ENCODE data around the gene MAP1LC3B. TPM values are rescaled to one million over a fixed set of nuclear protein-coding genes. Genes with fewer than 3 reads are reported as not detected.

MAP1LC3B gene
- total RNA-seq, 2 experiments from 2014 or later = 45.4 to 50.8 TPM

DNA sequence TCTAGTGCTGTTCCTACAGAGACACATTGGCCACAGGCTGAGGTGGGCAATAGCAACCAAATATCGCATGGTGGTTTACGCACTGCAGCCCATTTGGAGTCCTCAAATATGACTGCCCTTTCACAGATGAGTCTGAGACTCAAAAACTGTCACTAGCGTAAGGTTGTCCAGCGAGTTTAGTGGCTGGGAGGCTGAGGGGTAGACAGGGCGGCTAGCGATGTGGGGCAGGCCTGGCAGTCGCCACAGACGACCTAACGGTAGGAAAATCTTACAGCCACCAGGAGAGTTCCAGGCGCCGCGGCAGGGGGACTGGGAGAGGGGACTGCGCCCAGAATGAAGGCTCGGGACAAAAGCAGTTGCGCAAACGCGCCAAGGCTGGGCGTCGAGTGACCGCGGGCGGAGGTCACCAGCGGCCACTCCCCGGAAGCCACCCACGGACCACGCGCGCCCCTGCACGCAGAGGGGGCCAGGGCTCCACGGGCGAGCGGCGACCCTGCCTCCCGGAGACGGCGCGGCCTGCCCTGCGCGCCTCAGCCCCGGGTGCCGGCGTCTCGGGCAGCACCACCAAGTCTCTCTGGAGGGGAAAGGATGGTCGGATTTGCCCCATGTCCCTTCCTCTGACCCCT lies 699 bp upstream of the MAP1LC3B start:
- DNase-seq = no peak
- peak overlapping the region; percentile 95 for H3K27ac Mint-ChIP-seq
- CTCF ChIA-PET = no interaction called here
- no peaks in the 10 kb centered on the region for H3K9me3 Mint-ChIP-seq (ENCODE audit: low read depth)
- ATAC-seq = no peak
- H3K4me1 Mint-ChIP-seq = peaks cover 55% of the 10 kb centered on the region
- H3K36me3 Mint-ChIP-seq = peaks cover 3% of the 10 kb centered on the region
- peak overlapping the region; percentile 81 for H3K4me3 Mint-ChIP-seq
- no peaks in the 10 kb centered on the region for H3K27me3 Mint-ChIP-seq

DNA sequence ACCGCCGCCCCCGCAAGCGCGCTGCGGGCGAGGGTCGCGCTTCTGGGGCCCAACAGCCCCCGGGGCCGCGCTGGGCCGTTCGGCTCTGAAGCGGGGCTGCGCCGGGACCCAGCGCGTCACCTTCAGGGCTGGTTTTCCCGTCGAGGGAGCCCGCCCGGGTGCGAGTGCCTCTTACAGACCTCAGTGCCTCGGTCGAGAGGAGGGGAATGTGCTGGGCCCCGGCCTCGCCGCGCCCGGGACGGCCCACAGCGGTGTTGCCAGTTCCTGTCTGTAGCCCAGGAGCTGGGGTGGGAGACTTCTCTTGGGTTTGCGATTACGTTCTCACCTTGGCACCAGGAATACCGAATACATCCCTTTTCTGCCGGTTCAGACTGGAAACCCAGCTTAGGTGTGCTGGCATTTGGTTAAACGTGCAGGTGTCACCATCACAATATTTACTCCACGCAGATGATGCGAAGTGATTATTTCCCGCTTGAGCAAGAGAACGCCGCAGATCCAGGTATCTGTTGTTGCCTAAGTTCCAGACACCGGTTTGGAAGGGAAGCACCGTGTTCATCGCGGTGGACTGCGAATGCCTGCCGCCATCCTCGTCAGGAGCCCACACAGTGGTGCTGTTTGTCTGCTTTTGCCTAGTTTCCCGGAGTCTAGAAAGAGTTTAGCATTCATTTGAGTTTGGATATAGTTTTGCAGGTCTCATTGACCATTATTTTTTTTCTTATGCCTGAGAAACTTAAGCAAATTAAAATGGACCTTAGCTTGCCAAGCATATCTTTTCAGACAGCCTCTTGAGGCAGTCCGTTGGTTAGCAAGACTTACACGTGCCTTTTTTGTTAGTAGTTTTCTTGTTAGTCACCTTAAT lies 914 bp downstream of the MAP1LC3B start:
- CTCF ChIA-PET = interaction anchor here (0.7 to 2.4 kb wide), 9 partner anchors 9 to 376 kb away, joined by 3 to 14 read pairs (median 5); partner anchors contain the start of genes FBXO31 and KLHDC4
- H3K4me1 Mint-ChIP-seq = peaks cover 45% of the 10 kb centered on the region
- DNase-seq (peak; percentile 71), ATAC-seq (no peak)
- H3K27ac Mint-ChIP-seq = peak overlapping the region; percentile 92
- H3K36me3 Mint-ChIP-seq = peaks cover 5% of the 10 kb centered on the region
- H3K4me3 Mint-ChIP-seq = peak overlapping the region; percentile 84
- no peaks in the 10 kb centered on the region for H3K27me3 Mint-ChIP-seq
- no peaks in the 10 kb centered on the region for H3K9me3 Mint-ChIP-seq (ENCODE audit: low read depth)

GRCh38 chr16:87393680-87394055 lies 1.5 kb downstream of the MAP1LC3B start:
- Mint-ChIP-seq H3K36me3 (peaks cover 8% of the 10 kb centered on the region), H3K27me3 (no peaks in the 10 kb centered on the region), H3K4me3 (peak overlapping the region; percentile 84), H3K9me3 (ENCODE audit: low read depth) (no peaks in the 10 kb centered on the region), H3K27ac (peak overlapping the region; percentile 92), H3K4me1 (peaks cover 39% of the 10 kb centered on the region)
- CTCF ChIA-PET = interaction anchor here (0.7 to 2.4 kb wide), 12 partner anchors 9 to 375 kb away, joined by 3 to 14 read pairs (median 5); partner anchors contain the start of genes C16orf95, FBXO31 and KLHDC4
- DNase-seq = no peak
- ATAC-seq = no peak

- Mint-ChIP-seq H3K36me3 (peaks cover 13% of the 10 kb centered on the region), H3K4me3 (no peak overlapping the region)
Observed at GRCh38 chr16:87395181-87395842, 3.2 kb downstream of the MAP1LC3B start.

DNA sequence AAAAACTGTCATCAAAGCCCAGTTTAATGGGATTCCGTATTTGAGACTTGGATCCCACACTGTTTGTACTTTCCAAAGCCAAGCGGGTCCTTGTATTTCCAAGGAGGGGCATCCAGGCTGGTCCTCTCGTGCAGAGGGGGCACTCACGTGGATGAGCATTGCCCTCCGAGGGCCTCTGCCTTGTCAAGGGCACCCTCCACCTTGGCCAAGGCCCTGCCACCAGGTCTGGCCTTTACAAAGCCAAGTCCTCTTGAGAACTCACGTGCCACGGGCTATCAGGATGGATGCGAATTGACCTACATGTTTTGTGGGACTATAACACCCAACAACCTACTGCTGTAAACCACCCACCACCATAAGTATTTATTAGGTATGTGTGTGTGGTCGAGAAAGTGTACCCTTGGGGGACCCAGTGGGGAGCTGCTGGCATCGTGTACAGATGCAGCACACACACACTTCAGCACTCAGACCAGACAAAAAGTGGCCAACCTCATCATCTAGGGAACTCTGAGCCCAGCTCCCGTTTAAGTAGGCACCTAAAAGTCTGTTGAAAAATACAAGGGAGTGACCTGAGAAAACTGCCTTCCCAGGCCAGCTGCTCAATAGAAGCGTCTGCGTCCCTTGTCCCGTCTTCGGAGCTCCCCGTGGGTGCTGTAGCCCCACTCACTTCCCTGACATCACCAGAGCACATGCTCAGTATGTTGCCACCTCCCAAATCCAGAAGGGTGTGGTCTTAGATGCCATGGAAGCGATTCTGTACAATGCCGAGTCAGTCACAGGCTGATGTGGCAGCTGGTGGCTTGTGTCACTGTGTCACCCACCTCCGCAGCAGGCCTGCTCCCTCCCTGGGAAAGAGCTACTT lies 12.9 kb downstream of the MAP1LC3B start:
- CTCF ChIA-PET = interaction anchor here (1.9 kb wide), 1 partner anchor 11 kb away, joined by 5 read pairs; no protein-coding TSS in a partner anchor
- H3K9me3 Mint-ChIP-seq (ENCODE audit: low read depth) = no peaks in the 10 kb centered on the region
- no peak overlapping the region for H3K4me3 Mint-ChIP-seq
- ATAC-seq (no peak), DNase-seq (no peak)
- H3K4me1 Mint-ChIP-seq = peaks cover 3% of the 10 kb centered on the region
- no peaks in the 10 kb centered on the region for H3K27me3 Mint-ChIP-seq
- H3K36me3 Mint-ChIP-seq = peaks cover 13% of the 10 kb centered on the region
- H3K27ac Mint-ChIP-seq = no peak overlapping the region

More at GRCh38 chr16:87395181-87395842, 3.2 kb downstream of the MAP1LC3B start:
- Mint-ChIP-seq H3K4me1 (peaks cover 31% of the 10 kb centered on the region), H3K27ac (peak overlapping the region; percentile 15), H3K27me3 (no peaks in the 10 kb centered on the region), H3K9me3 (ENCODE audit: low read depth) (no peaks in the 10 kb centered on the region)
- no peak for DNase-seq
- CTCF ChIA-PET = interaction anchor here (1.1 to 2.4 kb wide), 5 partner anchors 12 to 370 kb away, joined by 3 to 14 read pairs (median 3); partner anchors contain the start of gene KLHDC4
- ATAC-seq = no peak

- H3K27ac Mint-ChIP-seq = no peak overlapping the region
- DNase-seq = no peak
- no peaks in the 10 kb centered on the region for H3K9me3 Mint-ChIP-seq (ENCODE audit: low read depth)
- CTCF ChIA-PET = interaction anchor here (1.4 to 1.9 kb wide), 2 partner anchors 13 to 230 kb away, joined by 5 read pairs; no protein-coding TSS in a partner anchor
- H3K27me3 Mint-ChIP-seq = no peaks in the 10 kb centered on the region
- peaks cover 3% of the 10 kb centered on the region for H3K4me1 Mint-ChIP-seq
- H3K36me3 Mint-ChIP-seq = peaks cover 9% of the 10 kb centered on the region
- no peak overlapping the region for H3K4me3 Mint-ChIP-seq
- no peak for ATAC-seq
Observed at GRCh38 chr16:87406495-87407088, 14.5 kb downstream of the MAP1LC3B start.

GRCh38 chr16:87407511-87408112 lies 15.5 kb downstream of the MAP1LC3B start:
- no peak for ATAC-seq
- CTCF ChIA-PET = interaction anchor here (0.9 to 1.4 kb wide), 2 partner anchors 13 to 229 kb away, joined by 3 to 5 read pairs; no protein-coding TSS in a partner anchor
- H3K4me3 Mint-ChIP-seq = no peak overlapping the region

DNA sequence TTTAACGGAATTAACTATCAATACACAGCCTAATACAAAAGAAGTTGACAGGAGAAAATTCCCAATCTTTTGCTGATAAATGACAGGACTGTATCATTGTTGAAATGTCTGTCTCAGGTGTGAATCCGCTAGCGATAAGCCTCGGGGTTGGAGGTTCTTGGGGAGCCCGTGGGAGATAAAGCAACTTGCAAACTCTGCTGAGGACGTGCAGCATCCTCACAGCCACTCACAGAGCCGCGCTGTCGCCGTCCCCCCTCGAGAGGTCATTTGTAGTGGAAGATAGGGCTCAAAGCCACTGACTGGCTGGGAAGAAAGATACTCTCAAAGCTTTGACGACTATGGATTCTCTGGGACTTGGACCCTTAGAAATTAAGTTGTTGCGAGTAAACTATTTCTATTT lies 17.0 kb downstream of the MAP1LC3B start:
- ATAC-seq (no peak), DNase-seq (no peak)
- Mint-ChIP-seq H3K4me1 (peaks cover 3% of the 10 kb centered on the region), H3K27me3 (no peaks in the 10 kb centered on the region), H3K27ac (no peak overlapping the region), H3K36me3 (peaks cover 1% of the 10 kb centered on the region), H3K4me3 (no peak overlapping the region), H3K9me3 (ENCODE audit: low read depth) (no peaks in the 10 kb centered on the region)
- CTCF ChIA-PET = no interaction called here

More at GRCh38 chr16:87407511-87408112, 15.5 kb downstream of the MAP1LC3B start:
- no peak for DNase-seq
- Mint-ChIP-seq H3K36me3 (peaks cover 9% of the 10 kb centered on the region), H3K9me3 (ENCODE audit: low read depth) (no peaks in the 10 kb centered on the region), H3K4me1 (peaks cover 3% of the 10 kb centered on the region), H3K27me3 (no peaks in the 10 kb centered on the region), H3K27ac (no peak overlapping the region)

GRCh38 chr16:87409781-87410180 lies 17.6 kb downstream of the MAP1LC3B start:
- Mint-ChIP-seq H3K4me3 (no peak overlapping the region), H3K36me3 (peaks cover 1% of the 10 kb centered on the region), H3K4me1 (peaks cover 3% of the 10 kb centered on the region), H3K9me3 (ENCODE audit: low read depth) (no peaks in the 10 kb centered on the region), H3K27ac (no peak overlapping the region), H3K27me3 (no peaks in the 10 kb centered on the region)
- CTCF ChIA-PET = no interaction called here
- ATAC-seq (no peak), DNase-seq (no peak)

GRCh38 chr16:87410530-87410929 lies 18.4 kb downstream of the MAP1LC3B start:
- H3K36me3 Mint-ChIP-seq = no peaks in the 10 kb centered on the region
- no peak overlapping the region for H3K4me3 Mint-ChIP-seq
- CTCF ChIA-PET = no interaction called here
- H3K9me3 Mint-ChIP-seq (ENCODE audit: low read depth) = no peaks in the 10 kb centered on the region
- no peak for ATAC-seq
- no peak for DNase-seq
- H3K27me3 Mint-ChIP-seq = no peaks in the 10 kb centered on the region
- peaks cover 3% of the 10 kb centered on the region for H3K4me1 Mint-ChIP-seq
- H3K27ac Mint-ChIP-seq = no peak overlapping the region

DNA sequence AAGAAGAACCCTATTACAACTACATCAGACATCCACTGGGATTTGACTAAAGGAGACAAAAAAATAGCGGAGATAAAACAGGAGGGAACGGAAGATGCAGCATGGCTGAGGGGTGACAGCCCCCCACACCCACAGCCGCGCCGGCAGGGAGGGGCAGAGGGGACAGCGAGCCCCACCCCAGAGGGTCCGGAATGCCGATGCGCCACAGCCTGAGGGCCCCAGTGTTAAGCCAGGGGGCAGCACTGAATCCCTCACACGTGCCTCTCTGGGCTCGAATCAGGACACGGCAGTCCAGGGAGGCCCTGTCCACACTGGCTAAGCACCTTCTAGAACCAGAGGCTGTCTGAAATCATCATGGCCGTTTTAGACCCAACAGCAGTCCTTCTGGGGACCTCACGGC lies 18.8 kb downstream of the MAP1LC3B start:
- Mint-ChIP-seq H3K4me1 (peaks cover 3% of the 10 kb centered on the region), H3K27ac (no peak overlapping the region), H3K36me3 (no peaks in the 10 kb centered on the region), H3K9me3 (ENCODE audit: low read depth) (no peaks in the 10 kb centered on the region), H3K27me3 (no peaks in the 10 kb centered on the region), H3K4me3 (no peak overlapping the region)
- CTCF ChIA-PET = no interaction called here
- ATAC-seq (no peak), DNase-seq (no peak)

Measured in activated CD8-positive, alpha-beta memory T cell treated with anti-CD3 and anti-CD28 coated beads, Interleukin-2, amount 10 ng/mL, durations not matched to agents 7 days and 5 days (primary cell).